ENCODE measurements around the gene SLC2A4.
A peak's percentile ranks its signal among the peaks of the same experiment; 100 is the strongest.

Gene SLC2A4

DNA sequence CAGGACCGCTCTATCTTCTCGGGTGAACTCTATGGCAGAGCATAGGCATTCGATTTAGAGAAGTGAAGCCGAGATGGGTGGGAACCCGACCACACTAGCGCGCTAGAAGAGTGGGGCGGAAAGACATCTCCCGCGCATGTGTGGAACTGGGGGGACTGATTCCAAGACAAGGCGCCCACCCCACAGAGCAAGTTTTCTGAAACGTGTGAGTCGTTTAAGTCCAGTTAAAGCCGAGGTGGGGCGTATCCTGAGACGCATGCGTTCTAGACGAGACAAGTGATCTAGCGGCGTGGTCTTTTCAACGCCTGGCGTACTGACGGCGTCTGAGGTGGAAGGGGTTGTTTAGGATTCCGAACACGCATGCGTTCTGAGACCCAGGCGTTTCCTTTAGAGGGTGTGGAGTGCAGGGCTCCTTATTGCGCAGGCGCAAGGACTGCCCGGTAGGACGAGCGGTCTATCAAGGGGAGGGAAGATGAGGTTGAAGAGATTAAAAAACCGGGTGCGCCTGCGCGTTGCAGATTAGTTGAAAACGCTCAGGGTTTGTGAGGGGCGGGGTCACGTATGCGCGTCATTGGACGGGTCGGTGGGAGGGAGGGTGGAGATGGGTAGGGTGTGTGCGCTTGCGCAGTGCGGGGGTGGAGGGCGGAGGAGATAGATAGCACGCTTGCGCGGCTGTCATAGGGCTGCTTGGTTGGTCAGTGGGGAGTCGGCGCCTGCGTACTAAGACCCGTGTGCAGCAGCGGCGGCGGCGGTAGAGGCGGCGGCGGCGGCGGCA is 25.6 kb downstream of the SLC2A4 start, which contains the start of gene EIF5A:
Gene EIF5A, plus strand, starts transcription at position 718 of the 775 bp plus-strand sequence. CDS start 2,008 bp downstream, outside the sequence.
- peak; percentile 100 for DNase-seq (ENCODE audit: low read depth, low spot score)

DNA sequence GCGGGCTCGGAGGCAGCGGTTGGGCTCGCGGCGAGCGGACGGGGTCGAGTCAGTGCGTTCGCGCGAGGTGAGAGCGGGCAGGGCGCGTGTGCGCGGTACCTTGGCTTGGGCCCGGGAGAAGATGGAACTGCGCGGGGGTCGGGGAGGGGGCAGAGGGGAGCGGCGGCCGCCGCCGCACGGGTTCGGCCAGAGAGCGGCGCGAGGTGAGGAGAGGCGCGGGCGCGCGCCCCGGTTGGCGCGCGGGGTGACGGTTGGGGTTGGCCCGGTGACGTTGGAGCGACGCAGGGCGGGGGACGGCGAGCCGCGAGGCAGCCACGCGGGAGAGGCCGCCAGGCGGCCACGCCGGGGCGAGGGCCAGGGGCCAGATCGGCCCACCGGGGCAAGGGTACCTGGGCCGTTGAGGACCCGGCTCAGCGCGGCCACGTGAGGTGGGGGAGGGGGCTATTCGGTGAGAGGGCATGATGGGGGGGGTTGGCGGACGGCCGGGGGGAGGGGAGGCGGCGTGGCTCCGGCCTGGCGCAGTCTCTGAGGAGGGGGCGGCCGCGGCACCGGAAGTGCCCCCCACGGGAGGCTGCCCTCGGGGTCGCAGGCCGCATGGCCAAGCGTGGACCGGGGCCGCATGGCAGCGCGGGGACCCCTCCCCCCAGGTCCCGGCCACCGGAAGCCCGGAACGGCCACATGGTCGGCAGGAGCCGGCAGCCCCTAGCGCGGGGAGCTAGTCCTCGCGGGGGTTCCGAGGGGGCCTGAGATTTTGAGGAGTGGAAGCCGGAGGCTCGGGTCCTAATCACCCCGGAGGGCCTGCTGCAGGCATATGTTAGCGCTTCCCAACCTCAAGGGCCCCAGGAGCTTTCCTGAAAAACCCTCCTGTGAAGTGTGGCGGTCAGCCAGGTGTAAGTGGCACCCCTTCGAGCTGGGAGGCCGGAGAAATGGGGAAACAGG is 26.4 kb downstream of the SLC2A4 start:
- DNase-seq (ENCODE audit: low read depth, low spot score), result peak; percentile 16

- DNase-seq (ENCODE audit: low read depth, low spot score), result peak; percentile 75
Measured at GRCh38 chr17:7308625-7309433, 27.3 kb downstream of the SLC2A4 start.

- no peak for DNase-seq (ENCODE audit: low read depth, low spot score)
Measured at GRCh38 chr17:7309628-7310027, 28.1 kb downstream of the SLC2A4 start.

DNA sequence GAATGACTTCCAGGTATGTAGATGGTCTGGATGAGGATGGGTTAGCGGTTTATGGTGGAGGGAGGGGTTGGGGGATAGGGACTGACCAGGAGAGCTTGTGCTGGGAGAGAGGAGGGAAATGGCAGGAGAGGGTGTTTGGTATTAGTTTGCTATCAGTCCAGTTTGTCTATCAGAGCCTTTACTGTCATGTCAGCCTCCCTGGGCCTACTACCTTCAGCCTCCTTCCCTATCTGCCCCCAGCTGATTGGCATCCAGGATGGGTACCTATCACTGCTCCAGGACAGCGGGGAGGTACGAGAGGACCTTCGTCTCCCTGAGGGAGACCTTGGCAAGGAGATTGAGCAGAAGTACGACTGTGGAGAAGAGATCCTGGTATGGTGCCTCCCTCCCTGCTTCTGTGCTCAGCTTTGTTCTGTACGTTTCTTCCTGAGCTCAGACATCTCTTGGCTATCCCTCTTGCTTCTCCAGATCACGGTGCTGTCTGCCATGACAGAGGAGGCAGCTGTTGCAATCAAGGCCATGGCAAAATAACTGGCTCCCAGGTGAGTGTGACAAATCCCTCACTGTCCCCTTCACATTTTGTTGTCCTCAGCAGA is 29.7 kb downstream of the SLC2A4 start:
- no peak for DNase-seq (ENCODE audit: low read depth, low spot score)

GRCh38 chr17:7312432-7313087 is 31.0 kb downstream of the SLC2A4 start:
- no peak for DNase-seq (ENCODE audit: low read depth, low spot score)

DNA sequence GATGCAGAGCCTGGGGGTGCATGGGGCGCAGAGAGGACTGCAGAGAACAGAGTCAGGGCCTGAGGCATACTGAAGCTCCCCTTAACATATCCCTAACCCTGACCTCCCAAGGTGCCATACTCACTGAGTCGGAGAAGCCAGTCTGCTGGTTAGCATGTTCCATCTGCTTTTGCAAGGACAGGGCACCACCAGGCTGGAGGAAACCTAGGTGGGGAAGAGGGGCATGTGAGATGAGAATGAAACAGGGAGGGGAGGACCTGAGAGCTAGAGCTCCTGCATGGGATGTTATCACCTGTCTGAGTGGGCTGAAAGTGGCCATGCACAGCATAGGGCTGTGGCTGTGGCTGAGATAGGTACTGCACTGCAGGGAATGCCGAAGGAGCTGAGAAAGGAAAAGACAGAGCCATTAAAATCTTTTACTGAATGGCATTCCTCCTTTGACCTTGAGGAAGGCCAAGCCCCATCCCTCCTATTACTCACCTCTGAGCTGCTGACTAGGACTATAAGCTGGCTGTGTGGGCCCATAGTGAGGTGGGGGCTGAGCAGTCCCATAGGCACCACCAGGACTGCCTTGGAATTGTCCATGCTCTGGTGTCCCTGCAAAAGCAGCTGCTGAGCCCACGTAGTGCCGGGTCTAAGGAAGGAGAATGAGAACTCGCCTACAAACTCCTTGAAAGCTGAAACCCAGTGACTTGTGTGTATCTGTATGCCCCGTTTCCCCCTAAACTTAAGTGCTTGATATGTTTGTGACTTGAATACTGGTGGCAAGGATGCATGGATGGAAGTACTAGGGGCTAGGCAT is 31.8 kb downstream of the SLC2A4 start:
- no peak for DNase-seq (ENCODE audit: low read depth, low spot score)

DNA sequence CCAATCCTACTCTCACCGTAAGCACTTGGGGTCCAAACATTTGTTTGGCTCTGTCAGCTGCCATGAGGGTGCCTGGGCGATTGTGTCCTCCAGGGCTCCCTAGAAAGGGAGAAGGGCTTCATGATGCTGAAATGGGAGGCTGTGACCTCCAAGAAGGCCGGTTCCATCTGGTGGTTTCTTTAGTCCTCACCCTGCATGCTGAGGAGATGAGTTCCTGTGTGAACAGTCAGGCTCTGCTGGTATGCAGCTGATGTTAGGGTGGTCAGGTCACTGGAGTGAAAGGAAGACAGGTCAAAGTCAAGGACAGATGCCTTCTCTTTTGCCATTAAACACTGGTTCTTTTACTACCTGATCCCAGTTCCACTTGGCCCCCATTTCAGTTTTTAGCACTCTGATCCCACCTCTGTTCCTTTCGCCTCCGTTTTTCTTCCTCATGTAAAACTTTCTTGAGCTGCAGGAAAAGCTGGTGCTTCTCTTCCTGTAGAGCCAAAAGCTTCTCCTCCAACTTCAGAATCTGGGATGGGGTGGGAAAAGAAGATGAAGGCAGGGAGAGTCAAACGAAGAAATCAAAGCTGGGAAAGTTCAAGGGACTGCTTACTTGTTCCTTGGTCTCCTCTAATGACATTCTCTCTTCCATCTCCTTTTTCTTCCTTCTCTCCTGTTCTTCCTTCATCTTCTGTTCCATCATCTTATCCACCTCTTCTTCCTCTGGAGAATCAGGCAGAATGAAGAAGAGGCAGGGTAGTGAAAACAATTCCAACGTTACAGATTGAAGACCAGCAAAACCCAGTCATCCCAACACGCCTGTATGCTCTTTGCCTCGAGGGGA is 32.6 kb downstream of the SLC2A4 start:
- DNase-seq (ENCODE audit: low read depth, low spot score), result no peak

DNA sequence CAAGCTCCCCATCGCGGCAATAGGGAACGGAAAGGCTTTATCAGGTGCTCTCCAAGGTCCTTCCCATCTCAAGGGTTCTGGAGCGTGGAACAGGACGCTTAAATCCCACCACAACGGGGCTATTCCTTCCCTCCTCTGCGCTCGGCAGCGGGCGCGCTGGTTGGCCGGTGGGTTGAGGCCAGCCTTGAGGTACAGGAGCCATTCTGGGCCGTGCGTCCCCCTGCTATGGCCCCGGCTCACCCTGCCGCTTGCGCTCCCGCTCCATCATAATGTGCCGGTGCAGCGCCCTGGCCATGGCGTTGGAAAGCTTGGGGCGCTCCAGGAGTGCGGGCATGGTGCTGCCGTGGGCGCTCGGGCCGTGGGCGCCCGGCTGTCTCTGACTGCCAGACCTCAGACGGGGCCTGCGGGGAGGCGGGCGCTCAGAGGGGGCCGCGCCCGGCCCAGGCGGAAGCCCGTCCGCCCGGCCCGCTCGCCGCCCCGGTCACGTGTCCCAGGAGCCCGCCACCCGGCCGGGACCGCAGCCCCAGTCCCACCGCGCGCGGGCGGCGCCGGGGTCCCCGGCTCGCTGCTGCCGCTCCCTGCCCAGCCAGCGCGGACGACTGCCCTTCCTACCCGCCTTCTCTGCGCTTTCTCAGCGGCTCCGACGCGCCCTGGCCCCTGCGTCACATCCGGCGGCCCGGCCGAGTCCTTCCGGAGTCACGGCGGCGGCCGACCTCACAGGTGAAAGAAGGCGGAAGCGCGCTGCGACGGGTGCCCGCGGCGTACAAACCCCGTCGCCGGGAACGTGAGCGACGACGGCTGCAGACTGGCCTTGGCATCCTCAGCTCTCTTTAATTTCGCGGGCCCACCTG is 33.4 kb downstream of the SLC2A4 start, which contains the start of gene GPS2:
Gene GPS2, minus strand, starts transcription at position 642 of the 851 bp plus-strand sequence. Its CDS starts 308 bp downstream, at position 334.
- DNase-seq (ENCODE audit: low read depth, low spot score), result peak; percentile 92

- no peak for DNase-seq (ENCODE audit: low read depth, low spot score)
Measured at GRCh38 chr17:7315570-7316235, 34.2 kb downstream of the SLC2A4 start.

- no peak for DNase-seq (ENCODE audit: low read depth, low spot score)
Measured at GRCh38 chr17:7317161-7317803, 35.8 kb downstream of the SLC2A4 start.

GRCh38 chr17:7318121-7318860 is 36.8 kb downstream of the SLC2A4 start:
- DNase-seq (ENCODE audit: low read depth, low spot score), result no peak

- DNase-seq (ENCODE audit: low read depth, low spot score), result no peak
Measured at GRCh38 chr17:7321466-7321865, 39.9 kb downstream of the SLC2A4 start.

DNA sequence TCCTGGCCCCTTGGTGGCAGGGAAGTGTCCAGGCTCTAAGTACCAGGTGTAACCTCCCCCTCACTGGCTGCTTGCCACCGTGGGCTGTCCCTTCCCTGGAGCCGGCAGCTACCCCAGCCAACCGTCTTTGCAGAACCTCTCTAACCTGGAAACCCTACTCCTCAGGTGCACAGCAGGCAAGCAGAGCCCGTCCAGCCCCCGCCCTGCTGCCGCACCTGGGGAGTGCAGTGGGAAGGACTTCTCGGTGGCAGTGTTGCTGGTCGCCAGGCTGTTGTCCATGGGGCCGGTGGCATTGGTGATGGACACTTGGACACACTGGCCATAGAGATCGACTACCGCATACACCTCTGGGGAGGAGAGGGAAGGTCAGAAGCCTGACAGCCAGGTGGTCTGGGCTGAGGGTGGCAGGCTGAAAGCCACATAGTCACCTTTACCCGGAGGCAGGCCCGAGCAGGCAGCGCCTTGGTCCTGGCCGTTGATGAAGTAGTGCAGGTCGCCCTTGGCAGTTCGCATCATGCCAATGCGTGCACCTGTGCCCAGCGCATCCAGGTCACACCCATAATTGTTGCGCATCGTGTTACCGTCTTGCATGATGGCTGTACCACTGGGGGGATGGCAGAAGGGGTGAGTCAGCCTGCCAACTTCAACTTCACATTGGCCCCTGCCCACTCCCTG is 41.1 kb downstream of the SLC2A4 start:
- no peak for DNase-seq (ENCODE audit: low read depth, low spot score)

DNA sequence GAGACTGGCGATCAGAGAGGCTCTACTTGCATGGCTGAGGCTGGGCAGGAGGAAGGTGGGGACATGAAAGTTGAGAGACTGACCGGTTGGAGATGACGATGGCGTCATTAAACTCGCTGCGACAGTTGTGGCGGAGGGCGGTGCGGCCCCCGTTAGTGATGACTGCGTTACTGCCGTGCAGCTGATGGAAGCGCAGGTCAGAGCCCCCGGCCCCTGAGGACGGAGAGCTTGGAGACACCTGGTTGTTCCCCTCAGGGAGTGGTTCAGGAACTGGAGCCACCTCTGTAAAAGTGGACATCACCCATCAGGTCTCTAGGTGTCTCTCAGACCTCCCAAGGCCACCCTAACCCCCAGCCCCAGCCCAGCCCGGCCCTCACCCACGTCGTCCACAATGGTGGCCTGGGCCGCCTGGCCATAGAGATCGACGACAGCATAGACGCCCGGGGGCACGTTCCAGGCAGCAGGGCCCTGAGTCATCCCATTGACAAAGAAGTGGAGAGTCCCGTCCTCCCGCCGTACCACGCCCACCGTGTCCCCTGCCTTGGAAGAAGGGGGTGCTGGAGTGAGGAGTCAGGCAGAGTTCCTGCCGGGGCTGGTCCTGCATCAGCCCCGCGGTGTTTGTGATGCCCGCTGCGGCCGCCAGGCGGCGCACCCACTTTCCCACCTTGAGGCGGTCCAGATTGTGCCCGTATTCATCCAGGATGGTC is 42.4 kb downstream of the SLC2A4 start:
- peak; percentile 28 for DNase-seq (ENCODE audit: low read depth, low spot score)

Measured in activated CD4-positive, CD25-positive, alpha-beta regulatory T cell treated with anti-CD3 and anti-CD28 coated beads, Interleukin-2, amount 50 U/mL, for 16 hours (primary cell).